ENCODE measurements around the gene CFAP58.

The CFAP58 gene

DNA sequence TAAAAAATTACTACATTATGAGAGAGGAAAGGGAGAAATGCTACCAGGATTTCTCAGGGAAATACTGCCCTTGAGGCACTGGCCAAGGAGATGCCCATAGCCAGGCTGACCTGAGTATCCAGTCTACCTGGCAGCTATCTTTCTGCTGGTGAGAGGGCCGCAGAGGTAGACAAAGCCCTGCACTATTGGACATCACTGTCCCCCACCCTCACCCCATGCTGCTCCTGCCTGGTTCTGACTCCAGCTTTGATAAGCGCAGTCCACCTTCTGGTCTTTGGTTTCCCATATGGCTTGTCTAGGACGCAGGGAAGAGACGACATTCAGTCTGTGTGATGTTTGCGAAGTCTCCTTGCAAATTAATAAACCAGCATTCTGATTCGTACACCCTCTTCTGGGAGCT is 19.1 kb upstream of the CFAP58 start:
- no peak for DNase-seq (ENCODE audit: low read depth in 2 of 2)

DNA sequence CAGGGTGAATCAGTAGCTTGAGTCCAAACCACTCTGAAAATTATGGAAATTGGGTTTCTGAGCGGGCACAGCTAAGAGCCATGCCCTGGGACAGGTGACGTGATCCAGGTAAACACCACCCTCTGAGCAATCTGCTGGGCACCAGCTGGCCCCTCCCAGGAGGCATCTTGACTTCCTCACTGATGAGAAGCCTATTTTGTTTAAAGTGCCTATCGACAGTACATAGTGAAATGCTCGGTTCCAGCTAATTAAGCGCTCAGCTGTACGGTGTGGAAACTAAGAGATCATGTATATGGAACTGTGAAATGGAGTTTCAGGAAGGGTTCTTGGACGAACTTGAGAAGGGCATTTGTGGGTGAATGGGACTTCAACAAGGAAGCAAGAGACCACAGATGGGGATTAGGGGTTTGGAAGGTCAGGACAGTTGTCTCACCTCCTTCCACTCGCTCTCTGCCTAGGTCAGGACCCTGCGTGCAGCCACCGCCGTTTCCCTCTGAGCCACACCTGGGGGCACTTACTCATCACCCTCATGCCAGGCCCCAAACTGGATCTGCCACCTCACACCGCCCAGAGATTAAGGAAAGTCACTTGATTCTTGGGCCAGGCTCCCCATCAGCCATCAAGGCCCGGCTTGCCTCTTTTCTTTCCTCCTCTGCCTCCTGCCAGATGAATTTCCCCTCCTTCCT is 18.5 kb upstream of the CFAP58 start:
- no peak for DNase-seq (ENCODE audit: low read depth in 2 of 2)

DNA sequence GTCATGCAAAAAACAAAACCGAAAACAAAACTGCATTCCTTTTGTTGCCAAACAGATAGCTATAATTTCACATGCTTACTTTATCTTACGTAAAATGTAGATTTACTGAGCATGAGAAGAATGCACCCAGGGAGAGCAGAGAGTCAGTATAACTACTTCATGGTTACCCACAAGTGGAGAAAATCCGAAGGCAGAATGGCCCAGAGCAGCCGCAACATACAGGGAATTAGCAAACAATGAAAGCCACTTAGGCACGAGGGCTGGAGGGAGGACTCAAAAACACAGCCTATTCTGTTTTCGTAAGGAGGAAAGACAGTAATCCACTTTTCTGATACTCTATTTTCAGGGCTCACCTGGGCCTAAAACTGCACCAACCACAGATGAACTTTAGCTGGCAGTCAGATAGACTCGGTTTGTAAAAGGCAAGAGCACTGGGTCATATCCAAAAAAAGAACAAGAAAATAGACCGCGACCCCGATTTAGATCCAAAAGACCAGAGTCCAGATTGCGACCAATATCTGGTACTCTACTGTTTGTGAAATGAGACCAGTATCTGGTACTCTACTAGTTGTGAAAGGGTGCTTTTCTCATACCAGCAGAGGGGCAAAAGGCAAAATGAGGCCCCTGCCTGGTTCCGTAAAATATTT is 16.7 kb upstream of the CFAP58 start:
- no peak for DNase-seq (ENCODE audit: low read depth in 2 of 2)

DNA sequence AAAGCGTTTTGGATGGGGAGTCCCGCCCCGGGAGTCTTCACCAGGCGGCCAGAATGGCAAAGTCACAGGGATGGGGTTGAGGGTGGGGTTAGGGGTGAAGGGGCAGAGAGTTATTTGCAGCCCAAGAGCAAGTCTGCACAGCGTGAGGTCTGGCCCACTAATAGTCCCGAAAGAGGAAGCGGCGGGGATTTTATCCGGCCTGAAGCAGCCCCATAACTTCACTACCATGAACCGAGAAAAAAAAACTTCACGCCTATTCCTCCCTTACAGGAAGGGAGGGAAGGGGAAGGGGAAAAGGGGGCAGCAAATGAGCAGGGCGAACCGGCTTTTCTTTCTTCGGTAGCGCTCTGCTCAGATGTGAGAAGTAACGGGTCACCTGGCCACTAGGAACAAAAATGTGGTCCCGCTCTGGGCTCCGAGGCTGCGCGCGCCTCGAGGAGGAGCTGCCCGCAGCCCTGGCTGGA is 16.1 kb upstream of the CFAP58 start:
- no peak for DNase-seq (ENCODE audit: low read depth in 2 of 2)

DNA sequence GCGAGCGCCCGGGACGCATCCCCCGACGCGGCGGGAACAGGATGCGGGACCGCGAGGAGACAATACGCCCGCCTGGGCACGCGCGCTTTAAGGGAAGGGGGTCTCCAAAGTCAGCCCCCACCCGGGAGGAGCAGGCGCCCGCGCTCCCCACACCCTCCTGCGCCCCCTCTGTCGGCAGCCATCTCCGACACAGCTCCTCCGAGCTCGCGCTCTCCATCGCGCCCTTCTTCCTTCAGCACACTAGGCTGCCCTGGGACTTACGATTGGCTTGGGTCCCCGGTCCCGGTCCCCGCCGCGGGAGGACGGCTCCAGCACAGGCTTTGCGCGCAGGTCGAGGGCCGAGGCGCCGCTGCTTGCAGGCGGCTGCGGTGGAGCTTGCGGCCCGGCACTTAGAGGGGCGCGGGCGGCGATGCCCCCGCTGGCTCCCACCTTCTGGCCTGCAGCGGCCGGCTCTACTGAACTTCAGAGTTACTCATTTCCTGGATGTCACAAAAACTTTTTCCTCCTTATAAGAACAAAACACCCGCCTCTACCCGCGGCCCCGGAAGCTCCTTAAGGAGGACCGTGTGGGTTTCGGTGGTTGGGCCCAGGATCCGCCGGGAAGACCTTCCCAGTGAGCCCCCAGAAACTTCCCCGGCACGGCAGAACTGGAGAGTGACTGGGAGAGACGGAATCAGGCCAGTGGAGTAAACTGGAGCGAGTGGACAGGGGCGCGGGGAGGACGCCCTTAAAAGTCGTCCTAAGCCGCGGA is 15.5 kb upstream of the CFAP58 start, which contains the start of gene ITPRIP:
TSS of gene ITPRIP (minus strand) at position 481 of the 751 bp plus-strand sequence. CDS start 22,414 bp downstream, outside the sequence.
- DNase-seq (ENCODE audit: low read depth in 2 of 2), result peak; percentile 57 to 63

DNA sequence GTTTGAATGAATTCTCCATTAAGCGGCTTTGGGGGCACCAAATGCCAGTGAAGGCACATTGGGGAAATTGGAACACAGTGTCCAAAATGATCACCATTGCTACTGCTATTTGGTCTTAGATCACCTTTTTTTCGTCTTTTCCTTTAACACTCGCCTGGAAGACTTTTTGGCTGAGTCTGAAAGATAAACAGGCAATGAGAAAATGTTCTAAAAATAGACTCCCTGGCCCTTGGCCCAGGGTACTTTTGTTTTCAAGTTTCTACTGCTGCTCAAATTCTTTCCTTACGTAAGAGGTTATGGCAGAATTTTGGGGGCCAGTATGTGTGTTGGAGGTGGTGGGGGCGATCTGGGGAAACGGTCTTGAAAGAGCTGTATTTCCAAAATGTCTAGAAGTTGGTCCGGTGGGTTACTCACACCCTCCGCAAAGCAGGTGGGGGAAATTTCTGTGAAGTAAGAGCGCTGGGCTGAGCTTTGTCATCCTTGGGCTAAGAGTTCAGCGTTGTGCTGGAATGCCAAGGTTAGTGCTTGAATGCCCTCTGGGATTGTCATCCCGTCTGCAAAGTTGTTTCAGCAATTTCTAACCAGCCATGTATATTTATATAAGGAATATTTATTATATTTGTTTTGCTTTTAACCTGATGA is 14.0 kb upstream of the CFAP58 start:
- DNase-seq (ENCODE audit: low read depth in 2 of 2), result no peak

DNA sequence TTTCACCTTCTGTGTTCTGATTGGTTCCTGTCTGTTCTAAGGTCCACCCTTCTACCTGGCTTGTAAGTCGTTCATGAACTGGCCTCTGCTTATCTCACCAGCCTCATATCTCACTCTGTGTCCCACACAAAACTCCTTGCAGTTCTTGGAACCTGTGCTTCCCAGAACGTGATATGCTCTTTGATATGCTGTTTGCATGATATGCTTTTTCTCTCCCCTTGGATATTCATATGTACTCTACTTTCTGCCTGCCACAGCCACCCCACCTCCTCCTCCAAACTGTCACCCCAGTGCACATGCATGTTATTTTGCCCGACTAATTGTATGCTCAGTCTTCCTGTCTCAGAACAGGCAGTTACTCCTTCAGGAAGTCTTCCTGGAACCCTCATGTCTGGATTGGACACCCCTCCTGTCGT is 13.5 kb upstream of the CFAP58 start:
- no peak for DNase-seq (ENCODE audit: low read depth in 2 of 2)

DNA sequence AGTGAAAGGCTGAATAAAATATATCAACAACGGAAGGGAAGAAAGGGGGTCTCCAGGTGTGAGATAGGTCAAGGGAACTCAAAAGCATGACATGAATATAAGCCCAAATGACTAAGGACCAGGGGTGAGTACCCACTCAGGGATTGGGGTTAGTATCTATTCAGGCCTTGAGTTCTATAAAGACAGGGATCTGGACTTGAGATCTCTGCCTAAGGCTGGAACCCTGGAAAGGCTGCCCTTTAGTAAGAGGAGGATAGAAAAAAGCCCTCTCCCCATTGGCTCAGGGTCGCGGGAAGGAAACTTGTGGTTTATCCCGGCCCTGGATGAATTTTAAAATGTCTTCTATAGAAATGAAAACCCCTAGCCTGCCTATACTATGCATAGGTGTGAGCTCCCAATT is 13.0 kb upstream of the CFAP58 start:
- DNase-seq (ENCODE audit: low read depth in 2 of 2), result no peak

DNA sequence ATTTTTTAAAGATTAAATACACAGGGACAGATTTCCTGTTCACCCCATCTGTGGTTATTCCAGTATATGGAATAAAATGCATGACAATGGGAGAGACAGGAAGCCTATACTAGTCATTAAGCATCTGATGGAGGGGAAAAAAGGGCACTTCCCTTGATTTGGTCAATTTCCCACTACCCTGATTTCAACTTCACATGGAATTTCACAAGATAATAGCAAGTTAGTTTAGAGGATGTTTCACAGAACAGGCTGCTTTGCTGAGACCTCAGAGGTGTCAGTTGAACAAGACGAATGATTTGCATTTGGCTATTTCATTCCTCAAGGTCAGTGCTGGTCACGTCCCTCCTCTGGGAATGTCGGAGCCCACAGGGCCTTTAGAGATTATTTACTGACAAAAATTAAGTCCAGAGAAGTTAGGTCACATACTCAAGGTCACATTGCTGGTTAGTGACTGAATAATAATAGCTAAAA is 10.7 kb upstream of the CFAP58 start:
- no peak for DNase-seq (ENCODE audit: low read depth in 2 of 2)

DNA sequence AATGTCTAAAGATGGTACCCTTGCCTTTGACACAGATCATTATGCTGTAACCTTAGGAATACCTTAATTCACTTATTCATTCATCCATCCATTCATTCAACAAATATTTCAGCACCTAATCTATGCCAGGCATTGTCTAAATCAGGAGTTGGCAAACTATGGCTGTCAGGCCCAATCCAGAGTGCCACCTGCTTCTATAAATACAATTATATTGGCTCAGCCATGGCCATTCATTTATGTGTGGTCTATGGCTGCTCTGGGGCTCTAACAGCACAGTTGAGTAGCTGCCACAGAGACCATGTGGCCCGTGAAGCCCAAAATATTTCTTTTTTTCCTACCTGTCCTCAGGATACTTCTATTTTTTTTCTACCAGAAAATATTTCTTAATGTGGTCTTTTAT is 9.4 kb upstream of the CFAP58 start:
- DNase-seq (ENCODE audit: low read depth in 2 of 2), result no peak

DNA sequence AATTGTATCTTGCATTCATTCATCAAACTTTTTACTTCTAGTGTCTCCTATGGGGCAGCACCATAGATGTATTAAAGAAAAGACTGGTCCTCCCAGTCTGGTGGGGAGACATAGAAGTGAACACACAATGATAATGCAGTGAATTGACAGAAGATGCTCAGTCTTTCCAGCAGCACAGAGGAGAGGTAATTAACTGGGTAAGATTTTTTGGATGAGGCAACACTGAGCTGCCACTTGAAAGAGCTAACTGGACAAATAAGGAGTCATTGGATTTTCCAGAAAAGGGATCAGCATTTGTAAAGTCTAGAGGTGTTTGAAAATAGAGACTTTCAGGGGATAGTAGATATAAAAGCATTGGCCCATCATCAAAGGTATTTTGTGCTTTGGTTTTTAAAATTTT is 8.1 kb upstream of the CFAP58 start:
- no peak for DNase-seq (ENCODE audit: low read depth in 2 of 2)

DNA sequence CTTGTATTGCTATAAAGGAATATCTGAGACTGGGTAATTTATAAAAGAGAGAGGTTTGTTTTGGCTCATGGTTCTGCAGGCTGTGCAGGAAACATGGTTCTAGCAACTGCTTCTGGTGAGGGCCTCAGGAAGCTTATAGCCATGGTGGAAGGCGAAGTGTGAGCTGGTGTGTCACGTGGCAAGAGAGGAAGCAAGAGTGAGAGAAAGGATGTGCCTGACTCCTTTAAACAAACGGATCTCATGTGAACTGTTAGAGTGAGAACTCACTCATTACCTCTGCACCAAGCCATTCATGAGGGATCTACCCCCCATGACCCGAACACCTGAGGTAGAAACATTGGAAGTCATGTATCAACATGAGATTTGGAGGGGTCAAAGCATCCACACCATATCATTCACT is 7.7 kb upstream of the CFAP58 start:
- no peak for DNase-seq (ENCODE audit: low read depth in 2 of 2)

DNA sequence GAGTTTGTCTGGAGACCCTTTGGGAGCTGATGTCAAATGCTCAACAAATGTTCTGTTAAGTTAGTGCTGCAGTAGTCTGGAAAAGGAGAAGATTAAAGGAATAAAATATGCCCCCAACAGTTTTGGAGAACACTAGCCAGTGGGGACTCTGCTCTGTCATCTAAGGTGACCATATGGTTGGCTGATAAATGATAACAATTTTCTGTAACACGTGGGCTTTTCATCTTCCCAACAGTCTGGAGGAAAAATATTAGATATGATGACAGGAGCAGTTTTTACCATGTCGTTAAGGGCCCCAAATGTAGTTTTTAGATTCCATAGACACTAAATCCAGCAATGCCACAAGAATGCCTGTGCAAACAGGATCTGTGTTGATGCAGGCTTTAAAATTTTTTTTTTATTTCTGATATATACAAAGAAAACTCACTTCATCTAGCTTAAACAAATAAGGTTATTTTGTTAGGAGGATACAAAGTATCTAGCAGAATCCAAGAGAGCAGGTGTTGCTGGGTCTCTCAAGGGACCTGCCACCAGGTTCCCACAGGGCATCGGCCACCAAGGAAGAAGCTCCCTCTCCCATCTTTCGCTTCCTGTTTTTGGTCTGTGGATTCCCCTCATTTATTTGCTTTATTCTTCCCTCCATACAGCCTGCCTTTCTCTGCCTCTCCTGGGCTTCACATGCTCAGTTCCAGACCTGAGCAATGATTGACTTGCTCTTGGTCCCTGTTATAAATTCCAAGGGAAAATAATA is 6.2 kb upstream of the CFAP58 start:
- DNase-seq (ENCODE audit: low read depth in 2 of 2), result no peak

DNA sequence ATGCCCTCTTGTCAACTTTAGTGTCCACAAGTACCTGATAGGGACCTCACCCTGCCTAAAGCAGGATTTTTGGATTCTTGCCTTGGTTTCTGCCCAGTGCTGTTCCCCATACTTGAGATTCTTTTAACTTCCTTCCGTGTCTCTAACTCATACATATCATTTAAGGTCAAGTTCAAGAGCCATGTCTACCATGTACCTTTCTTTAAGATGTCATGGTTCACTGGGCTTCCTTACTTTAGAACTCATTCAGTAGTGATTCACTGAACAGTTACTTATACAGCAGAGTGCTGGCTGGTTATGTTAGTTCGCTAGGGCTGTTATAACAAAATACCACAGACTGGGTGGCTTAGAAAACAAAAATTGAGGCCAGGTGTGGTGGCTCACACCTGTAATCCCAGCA is 5.0 kb upstream of the CFAP58 start:
- DNase-seq (ENCODE audit: low read depth in 2 of 2), result no peak

DNA sequence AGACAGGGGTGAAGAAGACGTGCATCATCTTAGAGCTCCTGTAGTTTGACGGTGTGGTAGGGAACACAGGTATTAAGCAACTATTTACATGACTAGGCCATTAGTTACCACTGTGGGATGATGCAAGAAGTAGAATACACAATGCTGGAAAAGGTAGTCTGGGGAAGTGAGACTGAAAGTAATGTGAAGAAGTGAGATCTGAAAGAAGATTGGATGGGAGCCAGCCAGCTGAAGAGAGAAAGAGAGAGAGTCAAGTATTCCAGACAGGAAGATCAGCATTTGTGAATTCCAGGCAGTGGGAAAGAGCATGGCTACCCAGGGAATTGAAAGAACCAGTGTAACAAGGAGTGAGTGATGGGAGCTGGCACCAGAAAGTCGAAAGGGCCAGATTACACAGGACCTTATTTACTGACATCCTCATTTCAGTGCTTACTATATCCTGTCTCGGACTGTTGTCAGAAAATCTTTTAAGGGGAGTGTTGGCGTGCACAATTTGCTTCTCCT is 4.0 kb upstream of the CFAP58 start:
- DNase-seq (ENCODE audit: low read depth in 2 of 2), result no peak

DNA sequence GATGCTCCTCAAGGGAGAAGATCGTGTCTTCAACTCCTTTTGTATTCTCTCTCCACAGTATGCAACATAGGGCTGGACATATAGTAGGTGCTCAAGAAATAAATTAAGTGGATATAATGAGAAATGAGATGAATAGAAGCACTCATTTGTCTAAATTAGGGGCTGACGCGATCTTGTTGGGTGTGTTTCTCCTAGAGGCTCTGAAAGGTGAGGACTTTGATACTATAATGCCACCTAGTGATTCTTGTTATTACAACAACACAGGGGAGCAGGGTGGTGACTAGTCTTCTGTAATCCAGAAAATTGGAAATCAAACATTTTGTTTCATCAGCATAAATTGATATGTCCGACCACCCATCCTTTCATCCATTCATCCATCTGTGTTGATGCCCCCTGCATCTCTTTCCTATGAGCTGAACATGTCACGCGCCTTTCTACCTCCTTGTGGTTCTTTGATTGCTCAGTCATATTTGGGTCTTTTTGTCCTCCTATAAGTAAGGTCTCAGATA is 3.5 kb upstream of the CFAP58 start:
- DNase-seq (ENCODE audit: low read depth in 2 of 2), result no peak

DNA sequence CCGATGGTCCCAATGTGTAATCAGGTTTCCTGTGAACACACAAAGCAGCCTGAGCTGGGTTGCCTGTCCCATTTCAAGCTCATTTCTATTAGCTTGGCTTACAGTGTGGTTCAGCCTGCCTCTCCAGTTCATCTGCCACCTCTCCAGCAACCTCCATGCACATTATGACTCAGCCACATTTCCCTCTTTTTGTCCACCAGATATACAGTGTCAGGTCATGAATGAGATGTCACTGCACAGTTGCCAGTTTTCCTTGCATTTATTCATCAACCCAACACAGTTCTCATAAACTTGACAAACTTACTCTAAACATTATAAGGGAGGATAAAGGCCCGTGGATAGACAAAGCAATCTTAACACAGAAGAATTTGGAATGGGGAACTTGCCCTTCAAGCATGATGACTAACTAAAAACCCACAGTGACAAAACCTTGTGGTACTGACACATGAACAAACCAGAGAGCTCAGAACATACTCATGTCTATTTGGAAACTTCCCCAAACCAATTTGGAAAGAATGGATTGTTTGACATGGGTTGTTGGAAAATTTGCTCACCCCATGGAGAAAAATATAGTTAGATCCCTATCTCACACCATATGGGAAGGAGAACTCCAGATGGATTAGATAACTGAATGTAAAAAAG is 2.5 kb upstream of the CFAP58 start:
- no peak for DNase-seq (ENCODE audit: low read depth in 2 of 2)

DNA sequence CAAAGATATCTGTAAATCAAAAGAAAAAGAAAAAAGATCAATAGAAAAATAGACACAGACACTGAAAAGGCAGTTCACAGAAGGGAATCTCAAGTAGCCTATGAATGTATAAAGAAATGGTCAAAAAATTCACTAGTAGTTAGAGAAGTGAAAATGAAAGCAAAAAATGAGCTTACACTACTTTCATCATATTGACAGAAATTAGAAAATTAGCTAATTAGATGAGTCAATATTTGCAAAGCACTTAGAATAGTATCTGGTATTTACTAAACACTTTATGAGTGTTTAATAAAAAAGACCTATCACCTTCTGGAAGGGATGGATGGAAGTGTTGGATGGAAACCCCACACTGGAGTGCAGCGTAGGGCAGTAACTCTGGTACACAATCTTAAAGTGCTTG is 1.7 kb upstream of the CFAP58 start:
- no peak for DNase-seq (ENCODE audit: low read depth in 2 of 2)

DNA sequence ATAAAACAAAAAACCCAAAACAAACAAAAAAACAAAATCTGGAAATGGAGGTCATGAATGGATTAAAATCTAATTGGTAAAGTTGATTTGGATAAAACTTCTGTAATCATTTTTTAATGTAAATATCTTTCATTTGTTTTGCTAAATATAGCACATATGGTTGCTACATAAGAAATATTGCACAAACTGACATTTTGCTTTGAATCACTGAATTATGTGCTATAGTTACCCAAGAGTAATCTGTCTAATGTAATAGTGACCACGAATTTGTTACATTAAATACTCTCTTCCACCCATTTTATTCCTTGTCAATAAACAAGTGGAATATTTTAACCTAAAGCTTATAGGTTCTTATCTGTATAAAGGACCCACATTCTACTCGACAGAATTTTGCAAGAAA is 6.2 kb downstream of the CFAP58 start:
- DNase-seq (ENCODE audit: low read depth in 2 of 2), result no peak

DNA sequence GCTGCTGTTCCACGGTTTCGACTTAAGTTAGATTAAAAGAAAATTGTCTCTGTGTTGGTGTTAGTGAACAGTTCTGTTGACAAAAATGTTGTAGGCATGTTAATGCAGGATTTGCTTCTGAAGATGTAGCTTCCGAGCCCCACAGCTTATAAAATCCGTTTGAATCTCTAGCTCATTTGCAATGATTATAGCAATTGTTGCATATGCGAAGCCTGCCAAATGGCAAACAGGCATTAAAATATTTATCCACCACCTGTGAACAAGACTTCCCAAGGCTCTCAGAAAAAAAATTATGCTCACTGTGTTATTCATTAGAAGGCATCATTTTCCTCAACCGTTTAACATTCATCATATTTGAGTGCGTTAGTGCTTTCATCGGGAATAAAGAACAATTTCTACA is 14.3 kb downstream of the CFAP58 start:
- DNase-seq (ENCODE audit: low read depth in 2 of 2), result no peak

DNA sequence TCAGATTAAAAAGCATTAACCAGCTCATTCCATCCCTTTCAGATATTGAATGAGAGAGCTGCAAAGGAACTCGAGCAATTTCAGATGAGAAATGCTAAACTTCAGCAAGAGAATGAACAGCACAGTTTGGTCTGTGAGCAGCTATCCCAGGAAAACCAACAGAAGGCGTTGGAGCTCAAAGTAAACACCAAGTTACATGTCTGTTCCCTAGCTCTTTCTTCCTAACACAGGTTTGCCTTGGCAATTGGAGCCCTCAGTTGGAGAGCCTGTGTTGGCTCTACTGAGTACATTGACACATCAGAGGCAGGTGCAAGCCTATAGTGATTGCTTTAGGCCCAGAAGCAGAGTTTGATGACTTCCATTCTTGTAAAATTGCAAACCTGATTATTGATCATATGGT is 14.7 kb downstream of the CFAP58 start:
- DNase-seq (ENCODE audit: low read depth in 2 of 2), result no peak

All from stimulated activated CD8-positive, alpha-beta memory T cell treated with anti-CD3 and anti-CD28 coated beads, Interleukin-2, amount 100 ng/mL, for 48 hours (primary cell).